ENCODE measurements around the gene EGFR.
"Not testable (repeated sequence)": the region's sequence is repeated elsewhere in the genome, so short reads cannot be mapped to it uniquely, and the experiment has no call there.

The EGFR gene

DNA sequence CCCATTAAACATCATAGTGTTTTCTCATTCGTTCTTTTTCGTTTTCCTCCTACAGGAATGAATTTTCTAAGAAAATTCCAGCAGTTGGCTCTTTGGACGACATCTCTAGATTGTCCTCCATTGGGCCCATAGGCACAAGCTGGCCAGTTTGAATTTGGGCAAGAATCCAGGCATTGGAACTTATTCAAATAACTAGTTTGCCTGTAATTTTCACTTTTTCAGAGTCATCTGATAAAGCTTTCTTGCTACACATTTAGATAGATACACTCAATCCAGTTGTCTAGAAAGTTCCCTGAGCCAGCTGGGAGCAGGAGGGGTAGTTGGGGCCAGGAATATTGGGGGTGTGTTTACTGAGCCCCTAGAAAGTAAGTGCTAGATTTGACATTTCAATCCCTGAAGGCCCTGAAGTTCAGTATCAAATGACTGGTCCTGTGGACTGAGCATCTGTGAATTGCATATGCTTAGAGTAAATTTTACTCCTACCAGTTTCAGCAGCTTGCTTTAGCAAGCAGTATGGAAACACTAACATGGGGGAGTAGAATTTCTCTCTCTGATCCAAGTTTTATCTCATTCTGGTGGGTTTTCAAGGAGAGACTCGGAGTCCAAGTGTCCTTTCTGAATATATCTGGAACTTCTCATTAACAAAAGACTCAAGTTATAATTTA lies 5.2 kb downstream of the EGFR start:
- no peak overlapping the region for H3K4me3 Mint-ChIP-seq
- no peaks in the 10 kb centered on the region for H3K36me3 Mint-ChIP-seq
- no peak overlapping the region for H3K27ac Mint-ChIP-seq
- peaks cover 19% of the 10 kb centered on the region for H3K27me3 Mint-ChIP-seq
- H3K4me1 Mint-ChIP-seq = peaks cover 3% of the 10 kb centered on the region
- H3K9me3 Mint-ChIP-seq = no peaks in the 10 kb centered on the region

DNA sequence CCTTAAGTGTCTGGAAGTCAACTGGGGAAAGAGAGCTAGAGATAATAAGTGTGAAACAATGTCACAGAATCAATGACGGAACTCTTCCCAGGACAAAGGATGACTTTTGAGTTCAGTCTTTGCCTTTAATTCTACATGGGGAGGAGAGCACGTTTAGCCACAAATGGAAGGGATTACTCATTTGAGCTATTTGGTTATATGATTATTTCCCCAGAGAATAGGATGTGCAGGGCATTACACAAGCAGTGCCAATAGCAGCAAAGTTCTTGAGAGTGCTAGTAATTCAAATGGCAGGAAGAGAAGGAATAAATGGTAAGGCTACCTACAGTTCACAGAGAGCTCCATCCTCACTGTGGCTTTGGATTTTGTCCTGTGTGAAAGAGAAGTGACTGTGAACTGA lies 6.0 kb downstream of the EGFR start:
- Mint-ChIP-seq H3K4me3 (no peak overlapping the region), H3K36me3 (no peaks in the 10 kb centered on the region), H3K4me1 (peaks cover 3% of the 10 kb centered on the region), H3K27ac (no peak overlapping the region), H3K27me3 (peaks cover 19% of the 10 kb centered on the region), H3K9me3 (no peaks in the 10 kb centered on the region)

DNA sequence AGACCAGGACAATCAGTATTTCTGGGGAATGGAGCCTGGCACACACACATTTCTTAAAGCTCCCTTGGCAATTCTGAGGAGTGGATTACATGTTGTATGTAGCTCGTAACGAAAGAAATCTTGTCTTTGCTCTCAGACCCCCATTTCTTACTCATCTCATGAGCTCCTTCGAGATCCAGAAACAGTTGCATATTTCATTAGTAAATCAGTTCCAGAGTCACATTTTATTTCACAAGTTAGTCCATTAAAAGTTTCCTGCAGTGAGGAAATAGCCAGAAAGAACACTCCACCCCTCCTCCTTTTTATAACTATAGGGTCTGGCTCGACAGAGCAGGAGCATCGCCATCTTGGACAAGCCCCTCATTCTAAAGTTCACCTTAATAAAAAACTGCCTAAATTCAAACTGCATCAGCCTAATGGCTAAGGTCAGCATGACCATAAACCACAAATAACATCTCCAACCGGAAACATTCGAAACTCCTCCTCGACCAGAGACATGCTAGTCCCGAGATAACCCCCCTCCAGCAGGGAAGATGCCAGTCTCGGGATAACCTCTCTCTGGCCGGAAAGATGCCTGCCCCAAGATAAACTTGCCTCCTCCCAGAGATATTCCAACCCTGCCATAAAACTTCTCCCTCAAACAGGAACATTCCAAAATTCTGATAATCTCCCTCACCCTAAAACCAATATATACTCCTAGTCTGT lies 7.4 kb downstream of the EGFR start:
- no peak overlapping the region for H3K27ac Mint-ChIP-seq
- H3K36me3 Mint-ChIP-seq = no peaks in the 10 kb centered on the region
- no peaks in the 10 kb centered on the region for H3K4me1 Mint-ChIP-seq
- H3K27me3 Mint-ChIP-seq = peaks cover 14% of the 10 kb centered on the region
- H3K9me3 Mint-ChIP-seq = no peaks in the 10 kb centered on the region
- H3K4me3 Mint-ChIP-seq = no peak overlapping the region

DNA sequence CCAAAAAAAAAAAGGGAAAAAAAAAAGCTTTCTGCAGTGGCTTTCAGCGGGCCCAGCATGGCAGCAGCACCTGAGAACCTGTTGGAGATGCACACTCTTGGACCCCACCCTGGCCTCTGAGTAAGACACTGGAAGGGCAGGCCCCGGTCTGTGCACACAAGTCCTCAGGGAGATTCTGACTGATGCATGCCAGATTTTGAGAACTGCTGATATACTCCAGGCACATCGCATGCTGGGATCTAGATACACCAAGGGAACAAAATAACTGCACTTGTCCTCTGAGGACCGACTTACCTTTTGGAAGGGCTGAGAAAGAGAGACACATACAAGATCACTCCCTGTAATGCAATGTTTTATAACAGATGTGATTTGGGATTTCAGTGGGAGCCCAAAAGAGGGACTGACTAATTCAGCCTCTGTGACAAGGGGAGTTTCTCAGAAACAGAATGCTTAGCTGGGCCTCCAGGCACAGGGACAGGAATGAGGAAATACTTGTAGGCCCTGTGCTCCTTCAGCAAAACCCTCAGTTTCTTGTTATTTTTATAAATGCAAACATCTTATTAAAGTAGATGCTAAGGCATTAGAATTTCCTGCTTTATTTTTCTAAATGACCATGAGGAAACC lies 8.2 kb downstream of the EGFR start:
- H3K36me3 Mint-ChIP-seq = no peaks in the 10 kb centered on the region
- no peaks in the 10 kb centered on the region for H3K9me3 Mint-ChIP-seq
- peaks cover 8% of the 10 kb centered on the region for H3K27me3 Mint-ChIP-seq
- H3K27ac Mint-ChIP-seq = no peak overlapping the region
- no peak overlapping the region for H3K4me3 Mint-ChIP-seq
- H3K4me1 Mint-ChIP-seq = no peaks in the 10 kb centered on the region

DNA sequence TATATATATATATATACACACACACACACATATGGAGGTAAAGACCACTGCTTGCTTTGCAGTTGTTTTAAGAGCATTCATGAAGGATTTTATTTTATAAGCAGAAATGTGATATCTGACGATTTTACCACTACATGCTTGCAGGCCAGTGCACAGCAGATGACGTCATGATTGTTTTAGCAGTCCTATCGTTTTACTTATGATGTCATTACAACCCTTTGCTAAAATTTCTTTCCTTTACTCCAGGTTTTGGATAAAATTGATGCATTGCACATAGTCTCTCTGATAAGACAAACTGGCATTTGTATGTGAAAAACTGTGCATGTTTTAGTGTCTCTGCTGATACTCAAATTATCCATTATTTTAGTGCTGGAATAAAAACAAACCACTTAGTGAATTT lies 9.2 kb downstream of the EGFR start:
- H3K4me3 Mint-ChIP-seq = no peak overlapping the region
- H3K27ac Mint-ChIP-seq = no peak overlapping the region
- H3K4me1 Mint-ChIP-seq = no peaks in the 10 kb centered on the region
- no peaks in the 10 kb centered on the region for H3K9me3 Mint-ChIP-seq
- no peaks in the 10 kb centered on the region for H3K36me3 Mint-ChIP-seq
- peaks cover 4% of the 10 kb centered on the region for H3K27me3 Mint-ChIP-seq

DNA sequence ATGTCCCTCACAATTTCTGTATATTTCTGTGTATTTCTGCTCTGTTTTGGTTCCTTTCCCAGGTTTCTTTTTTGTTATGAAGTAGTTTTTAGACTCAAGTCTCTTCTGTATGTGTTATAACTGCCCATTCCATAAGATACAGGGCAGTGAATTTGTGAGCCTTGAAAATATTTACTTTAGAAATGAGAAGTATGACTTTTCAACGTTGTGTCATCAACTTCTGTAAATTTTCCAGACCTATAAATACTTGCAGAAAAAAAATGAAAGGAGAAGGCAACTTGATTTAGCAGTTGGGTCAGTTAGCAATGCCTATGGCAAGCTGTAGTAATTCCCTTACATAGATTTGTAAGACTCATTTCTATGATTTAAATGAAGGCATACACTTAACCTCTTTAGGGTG lies 11.5 kb downstream of the EGFR start:
- no peaks in the 10 kb centered on the region for H3K9me3 Mint-ChIP-seq

DNA sequence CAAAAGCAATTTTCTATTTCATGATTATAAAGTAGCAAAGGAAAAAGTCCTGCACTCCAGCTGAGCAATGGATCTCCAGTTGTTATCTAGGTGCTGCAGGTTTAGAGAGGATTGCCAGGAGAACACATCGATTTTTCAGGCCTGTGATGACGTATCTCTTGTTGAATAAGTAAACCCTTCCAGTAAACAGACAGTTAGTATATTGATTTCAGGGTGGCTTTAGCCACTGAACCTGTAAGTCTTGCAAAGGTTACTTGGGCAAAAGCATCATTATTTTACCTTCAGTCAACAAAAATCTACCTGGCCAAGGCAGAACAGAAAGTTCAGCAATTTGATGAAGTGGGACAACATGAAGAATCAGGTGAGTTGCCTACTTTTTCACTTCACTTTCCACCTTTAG lies 12.3 kb downstream of the EGFR start:
- H3K27ac Mint-ChIP-seq = no peak overlapping the region
- no peak overlapping the region for H3K4me3 Mint-ChIP-seq
- no peaks in the 10 kb centered on the region for H3K9me3 Mint-ChIP-seq
- peaks cover 2% of the 10 kb centered on the region for H3K27me3 Mint-ChIP-seq
- no peaks in the 10 kb centered on the region for H3K4me1 Mint-ChIP-seq
- no peaks in the 10 kb centered on the region for H3K36me3 Mint-ChIP-seq

More for the DNA sequence above, 11.5 kb downstream of the EGFR start:
- H3K4me1 Mint-ChIP-seq = no peaks in the 10 kb centered on the region
- peaks cover 2% of the 10 kb centered on the region for H3K27me3 Mint-ChIP-seq
- H3K4me3 Mint-ChIP-seq = no peak overlapping the region
- no peaks in the 10 kb centered on the region for H3K36me3 Mint-ChIP-seq
- H3K27ac Mint-ChIP-seq = no peak overlapping the region

DNA sequence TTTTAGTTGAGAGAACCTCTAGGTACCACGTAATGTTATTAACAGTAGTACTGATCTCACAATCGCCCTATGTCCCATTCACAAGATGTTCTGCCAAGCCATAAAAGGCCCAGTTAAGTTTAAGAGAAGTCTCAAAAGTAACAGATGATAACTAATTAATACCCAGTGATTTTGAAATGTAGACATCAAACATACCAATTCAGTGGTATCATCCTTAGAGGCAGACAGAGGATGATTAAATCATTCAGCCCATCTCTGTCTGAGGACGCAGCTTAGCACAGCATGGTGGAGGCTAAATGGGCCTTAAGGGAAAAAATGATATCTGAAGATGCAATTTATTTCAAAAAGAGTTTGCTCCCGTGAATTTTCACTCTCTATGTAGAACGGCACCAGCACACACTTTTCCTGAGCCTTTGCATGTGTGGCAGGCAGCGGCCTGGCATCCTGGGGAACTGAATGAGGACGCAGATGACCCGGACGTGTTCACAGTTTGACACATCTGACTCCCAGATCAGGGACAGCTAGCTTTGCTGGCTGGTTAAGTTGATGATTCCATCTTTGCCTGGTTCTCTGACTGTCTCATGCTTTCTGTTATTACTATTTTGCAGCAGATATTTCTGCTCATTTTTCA lies 13.4 kb downstream of the EGFR start:
- no peak overlapping the region for H3K27ac Mint-ChIP-seq
- H3K27me3 Mint-ChIP-seq = no peaks in the 10 kb centered on the region
- H3K4me3 Mint-ChIP-seq = no peak overlapping the region
- no peaks in the 10 kb centered on the region for H3K9me3 Mint-ChIP-seq
- no peaks in the 10 kb centered on the region for H3K36me3 Mint-ChIP-seq
- no peaks in the 10 kb centered on the region for H3K4me1 Mint-ChIP-seq

DNA sequence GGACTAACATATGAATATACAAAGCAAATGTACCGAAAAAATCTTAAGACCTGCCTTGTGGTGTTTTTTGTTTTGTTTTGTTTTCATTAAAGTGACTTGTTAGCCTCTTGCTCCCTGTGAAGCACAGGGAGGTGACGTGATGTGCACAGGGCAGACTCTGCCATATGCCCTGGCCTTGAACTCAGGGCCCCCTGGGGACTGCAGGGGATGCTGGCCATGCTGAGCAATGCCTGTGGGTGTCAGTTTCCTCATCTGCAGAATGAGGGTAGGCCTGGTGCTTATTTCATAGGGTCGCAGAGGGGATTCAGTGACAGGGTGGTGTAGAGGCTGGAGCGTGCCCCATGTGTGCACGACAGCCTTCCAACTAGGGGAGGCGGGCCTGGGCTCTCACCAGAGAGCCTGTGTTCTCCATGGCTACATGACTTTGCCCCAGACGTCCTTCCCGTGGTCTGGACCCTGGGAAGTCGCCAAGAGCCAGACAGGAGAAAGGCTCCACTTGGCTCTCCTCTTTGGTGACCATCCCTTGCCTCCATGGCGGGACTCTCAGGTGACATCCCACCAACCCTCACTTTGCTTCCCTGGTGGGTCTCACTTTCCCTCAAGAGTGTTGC lies 14.5 kb downstream of the EGFR start:
- H3K4me3 Mint-ChIP-seq = no peak overlapping the region
- no peaks in the 10 kb centered on the region for H3K27me3 Mint-ChIP-seq
- no peaks in the 10 kb centered on the region for H3K36me3 Mint-ChIP-seq
- no peaks in the 10 kb centered on the region for H3K4me1 Mint-ChIP-seq
- H3K27ac Mint-ChIP-seq = no peak overlapping the region
- H3K9me3 Mint-ChIP-seq = no peaks in the 10 kb centered on the region

DNA sequence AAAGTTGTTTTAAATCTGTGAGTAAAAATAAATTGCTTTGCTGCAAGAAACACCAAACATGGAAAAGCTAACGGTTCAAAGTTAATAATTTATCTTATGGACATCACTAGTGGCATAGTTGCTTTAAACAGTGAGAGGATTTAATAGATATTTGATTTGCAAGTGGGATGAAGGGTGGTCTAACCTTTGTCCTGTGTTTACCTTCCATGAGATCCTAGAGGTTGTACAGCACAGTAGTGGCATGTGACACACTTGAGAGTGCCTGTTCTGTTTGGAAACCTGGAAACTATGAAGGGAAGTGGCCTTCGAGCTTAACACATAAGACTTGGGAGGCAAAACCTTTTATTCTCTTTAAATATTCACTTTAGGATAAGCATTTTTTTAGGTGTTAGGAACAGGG lies 16.0 kb downstream of the EGFR start:
- H3K4me1 Mint-ChIP-seq = no peaks in the 10 kb centered on the region
- no peaks in the 10 kb centered on the region for H3K9me3 Mint-ChIP-seq
- no peak overlapping the region for H3K4me3 Mint-ChIP-seq
- no peaks in the 10 kb centered on the region for H3K36me3 Mint-ChIP-seq
- no peaks in the 10 kb centered on the region for H3K27me3 Mint-ChIP-seq
- H3K27ac Mint-ChIP-seq = no peak overlapping the region

DNA sequence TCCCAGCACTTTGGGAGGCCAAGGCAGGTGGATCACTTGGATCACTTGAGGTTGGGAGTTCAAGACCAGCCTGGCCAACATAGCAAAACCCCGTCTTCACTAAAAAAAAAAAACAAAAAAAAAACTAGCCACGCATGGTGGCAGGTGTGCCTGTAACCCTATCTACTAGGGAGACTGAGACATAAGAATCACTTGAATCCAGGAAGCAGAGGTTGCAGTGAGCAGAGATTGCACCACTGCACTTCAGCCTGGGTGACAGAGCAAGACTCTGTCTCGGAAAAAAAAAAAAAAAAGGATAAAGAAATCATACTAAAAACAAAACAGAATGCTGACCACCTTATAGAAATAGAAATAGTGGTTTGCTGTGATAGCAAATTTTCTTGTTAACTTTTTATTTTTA lies 16.6 kb downstream of the EGFR start:
- not testable (repeated sequence) for H3K36me3 Mint-ChIP-seq, H3K4me1 Mint-ChIP-seq, H3K9me3 Mint-ChIP-seq, H3K27me3 Mint-ChIP-seq, H3K27ac Mint-ChIP-seq, H3K4me3 Mint-ChIP-seq

DNA sequence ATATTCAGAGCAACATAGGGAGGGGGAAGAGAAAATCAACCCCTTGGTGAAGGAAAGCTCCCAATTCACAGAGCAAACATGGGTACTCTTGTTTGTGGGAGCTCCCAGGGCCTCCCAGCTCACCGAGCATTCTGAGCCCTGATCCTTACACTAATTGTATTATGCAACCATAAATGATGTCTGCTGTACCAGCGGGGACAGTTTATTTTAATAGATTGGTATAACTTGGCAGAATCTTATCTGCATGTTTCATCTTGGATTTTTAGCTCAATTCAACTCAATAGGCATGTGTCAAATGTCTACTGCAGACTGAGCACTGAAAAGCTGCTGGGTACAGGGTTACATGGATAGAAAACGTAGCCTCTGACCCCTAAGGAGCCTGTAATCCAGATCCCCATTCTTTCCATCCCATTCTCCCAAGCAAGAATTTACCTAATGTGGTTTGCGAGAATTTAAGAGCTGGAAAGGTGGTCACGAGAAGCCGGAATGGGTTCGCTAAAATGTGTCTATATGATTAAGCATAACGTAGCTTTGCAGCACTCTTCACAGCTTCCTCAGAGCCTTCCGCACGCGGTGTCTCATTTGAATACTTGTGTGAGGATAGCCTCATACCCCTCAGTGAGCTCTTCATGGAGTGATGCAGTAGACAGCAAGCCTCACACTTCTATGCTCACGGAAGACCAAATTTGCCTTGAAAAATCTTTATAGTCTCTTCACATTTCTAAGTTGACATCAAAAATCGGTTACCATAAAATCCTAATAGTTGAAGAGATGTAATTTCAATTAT lies 18.3 kb downstream of the EGFR start:
- Mint-ChIP-seq H3K27me3 (no peaks in the 10 kb centered on the region), H3K36me3 (no peaks in the 10 kb centered on the region), H3K9me3 (no peaks in the 10 kb centered on the region), H3K4me3 (no peak overlapping the region), H3K4me1 (no peaks in the 10 kb centered on the region), H3K27ac (no peak overlapping the region)

DNA sequence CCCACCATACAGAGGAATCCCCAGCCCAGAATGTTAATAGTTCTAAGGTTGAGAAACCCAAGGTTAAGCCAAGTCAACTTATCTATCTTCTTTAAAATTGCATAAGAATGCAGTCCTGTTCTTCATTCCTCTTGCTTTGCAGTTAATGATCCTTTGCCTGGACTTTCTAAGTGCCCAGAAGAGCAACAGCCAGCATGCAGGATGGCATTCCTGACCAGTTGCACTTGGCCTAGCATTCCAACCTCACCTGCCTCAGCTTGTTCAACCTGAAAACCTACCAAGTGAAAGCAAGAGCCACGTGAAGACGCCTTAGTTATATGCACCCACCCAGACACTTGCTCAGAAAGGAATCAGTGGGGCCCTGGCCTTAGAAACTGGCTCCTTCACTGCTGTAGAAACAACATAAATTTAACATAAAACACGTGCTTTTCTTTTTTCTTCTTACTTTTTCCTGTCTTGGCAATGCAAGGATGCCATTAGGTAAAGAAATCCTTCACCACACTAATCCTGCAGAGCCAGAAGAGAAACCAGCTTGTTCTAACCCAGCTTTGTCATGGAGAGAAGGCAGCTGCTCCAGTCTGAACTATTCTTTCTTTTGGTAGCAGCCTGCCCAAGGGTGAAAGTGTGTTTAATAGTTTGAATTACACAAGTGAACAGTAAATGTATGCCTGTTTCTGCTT lies 25.0 kb downstream of the EGFR start:
- peaks cover 2% of the 10 kb centered on the region for H3K27me3 Mint-ChIP-seq
- H3K4me1 Mint-ChIP-seq = no peaks in the 10 kb centered on the region

DNA sequence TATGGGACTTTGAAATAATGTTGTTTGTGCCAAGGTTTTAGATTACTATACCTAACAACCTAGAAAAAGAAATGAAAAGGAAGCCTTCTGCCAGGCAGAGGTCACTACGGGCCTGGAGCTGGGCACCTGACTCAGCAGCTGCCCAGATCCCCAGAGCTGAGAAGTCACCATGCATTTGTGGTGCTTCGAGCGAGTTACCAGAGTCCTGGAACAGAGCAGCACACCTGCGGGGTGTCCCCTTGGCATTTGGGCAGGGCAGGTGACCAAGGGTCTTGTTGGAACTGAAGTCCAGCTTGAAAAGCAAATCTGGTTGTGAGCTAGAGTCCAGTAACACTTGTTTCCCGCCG lies 25.5 kb downstream of the EGFR start:
- H3K27ac Mint-ChIP-seq = no peak overlapping the region
- H3K4me1 Mint-ChIP-seq = no peaks in the 10 kb centered on the region
- peaks cover 2% of the 10 kb centered on the region for H3K27me3 Mint-ChIP-seq
- no peaks in the 10 kb centered on the region for H3K36me3 Mint-ChIP-seq
- H3K9me3 Mint-ChIP-seq = no peaks in the 10 kb centered on the region
- no peak overlapping the region for H3K4me3 Mint-ChIP-seq

More for the DNA sequence above, 25.0 kb downstream of the EGFR start:
- Mint-ChIP-seq H3K9me3 (no peaks in the 10 kb centered on the region), H3K36me3 (no peaks in the 10 kb centered on the region), H3K4me3 (no peak overlapping the region), H3K27ac (no peak overlapping the region)

DNA sequence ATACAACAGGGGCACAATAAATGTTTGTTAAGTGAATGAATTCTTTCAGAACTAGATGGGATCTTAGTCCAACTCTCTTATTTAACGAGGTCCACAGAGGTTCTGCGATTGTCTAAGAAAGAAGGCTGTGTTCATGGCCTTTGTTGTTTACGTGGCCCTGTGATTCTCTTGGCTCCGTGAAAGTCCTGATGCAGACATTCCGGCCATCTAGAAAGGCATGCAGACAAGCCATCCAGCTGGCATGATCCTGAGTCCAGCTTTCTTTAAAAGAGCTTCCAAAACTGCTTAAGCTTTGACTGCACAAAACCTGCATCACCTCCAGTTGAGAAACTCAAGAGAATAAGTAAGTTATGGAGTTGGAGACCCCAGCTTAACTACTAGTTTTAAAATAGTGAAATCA lies 26.0 kb downstream of the EGFR start:
- Mint-ChIP-seq H3K9me3 (no peaks in the 10 kb centered on the region), H3K27ac (no peak overlapping the region), H3K27me3 (peaks cover 2% of the 10 kb centered on the region)

More for the DNA sequence above, 26.0 kb downstream of the EGFR start:
- H3K4me1 Mint-ChIP-seq = no peaks in the 10 kb centered on the region
- H3K4me3 Mint-ChIP-seq = no peak overlapping the region
- H3K36me3 Mint-ChIP-seq = no peaks in the 10 kb centered on the region
